SW 1271 (cell line): ENCODE results near the gene DIDO1.
"Not testable (repeated sequence)": the region's sequence is repeated elsewhere in the genome, so short reads cannot be mapped to it uniquely, and the experiment has no call there.

Experiments used
- DNase-seq, 2 experiments: peaks; one replicate each; lab custom pipeline; 2025; lab: John Stamatoyannopoulos, UW

DIDO1 gene

DNA sequence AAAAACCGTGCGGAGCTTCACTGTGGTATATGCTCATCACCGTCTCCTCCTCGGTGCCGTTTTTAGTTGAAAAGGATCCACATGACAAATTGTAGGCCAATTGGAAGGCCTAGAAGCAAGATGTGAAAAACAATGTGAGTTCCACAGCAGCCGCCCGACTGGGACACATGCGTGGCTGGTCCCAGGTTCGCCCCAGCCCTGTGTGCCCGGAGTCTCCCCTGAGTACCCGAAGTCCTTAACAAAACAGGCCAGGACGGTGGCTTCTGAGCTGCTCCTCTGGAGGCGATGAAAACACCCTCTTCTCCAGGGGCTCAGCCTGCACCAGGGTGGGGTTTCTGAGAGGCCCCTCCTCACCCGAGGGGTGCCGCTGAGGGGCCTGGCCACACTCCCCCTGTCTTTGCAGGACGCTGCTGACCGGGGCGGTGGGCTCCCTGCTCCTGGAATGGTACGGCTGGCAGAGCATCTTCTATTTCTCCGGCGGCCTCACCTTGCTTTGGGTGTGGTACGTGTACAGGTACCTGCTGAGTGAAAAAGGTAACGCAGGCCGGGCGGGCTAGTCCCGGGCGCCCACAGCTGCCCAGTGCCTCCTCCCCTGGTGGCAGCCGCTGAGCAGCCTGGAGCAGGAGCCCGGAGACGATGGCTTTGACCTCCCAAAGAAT, 36.0 kb upstream of the DIDO1 start:
- no peak for DNase-seq

DNA sequence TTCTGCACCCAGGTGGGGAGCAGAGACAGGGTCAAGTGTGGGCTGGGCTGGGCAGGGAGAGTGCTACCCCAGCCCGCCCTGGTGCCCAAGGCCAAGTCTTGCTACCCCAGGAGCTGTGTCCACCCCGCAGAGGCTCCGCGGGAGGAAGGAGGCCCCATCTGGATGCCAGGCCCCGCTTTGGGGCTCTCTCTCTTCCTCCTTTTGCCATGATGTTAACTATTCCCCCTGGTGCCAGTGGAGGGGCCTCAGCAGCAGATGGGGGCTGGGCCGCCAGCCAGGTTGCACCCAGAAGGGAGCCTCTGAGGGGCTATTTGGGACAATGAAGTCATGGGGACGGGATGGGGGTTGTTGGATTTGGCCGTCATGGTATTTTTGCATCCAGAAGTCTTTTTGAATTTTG, 35.5 kb upstream of the DIDO1 start:
- DNase-seq, result no peak

DNA sequence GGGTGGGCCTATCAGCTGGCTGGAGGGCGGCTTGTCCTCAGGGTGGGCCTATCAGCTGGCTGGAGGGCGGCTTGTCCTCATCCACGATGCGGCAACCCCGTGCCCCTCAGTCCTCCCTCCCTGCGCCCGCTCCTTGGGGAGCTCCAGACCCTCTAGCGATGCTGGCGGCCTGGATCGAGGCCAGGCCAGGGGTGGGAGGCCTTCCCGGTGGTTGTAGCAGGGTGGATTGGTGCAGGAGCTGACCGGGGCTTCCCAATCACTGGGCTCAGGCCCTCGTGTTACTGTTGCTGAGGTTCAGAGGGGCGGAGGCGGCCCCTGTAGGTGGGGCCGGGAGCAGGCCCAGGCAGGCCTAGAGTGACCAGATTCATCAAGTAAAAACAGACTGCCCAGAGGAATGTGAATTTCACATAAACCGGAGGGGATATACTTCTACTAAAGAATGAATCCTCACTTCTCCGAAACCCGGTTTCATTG, 35.0 kb upstream of the DIDO1 start:
- DNase-seq, result no peak

DNA sequence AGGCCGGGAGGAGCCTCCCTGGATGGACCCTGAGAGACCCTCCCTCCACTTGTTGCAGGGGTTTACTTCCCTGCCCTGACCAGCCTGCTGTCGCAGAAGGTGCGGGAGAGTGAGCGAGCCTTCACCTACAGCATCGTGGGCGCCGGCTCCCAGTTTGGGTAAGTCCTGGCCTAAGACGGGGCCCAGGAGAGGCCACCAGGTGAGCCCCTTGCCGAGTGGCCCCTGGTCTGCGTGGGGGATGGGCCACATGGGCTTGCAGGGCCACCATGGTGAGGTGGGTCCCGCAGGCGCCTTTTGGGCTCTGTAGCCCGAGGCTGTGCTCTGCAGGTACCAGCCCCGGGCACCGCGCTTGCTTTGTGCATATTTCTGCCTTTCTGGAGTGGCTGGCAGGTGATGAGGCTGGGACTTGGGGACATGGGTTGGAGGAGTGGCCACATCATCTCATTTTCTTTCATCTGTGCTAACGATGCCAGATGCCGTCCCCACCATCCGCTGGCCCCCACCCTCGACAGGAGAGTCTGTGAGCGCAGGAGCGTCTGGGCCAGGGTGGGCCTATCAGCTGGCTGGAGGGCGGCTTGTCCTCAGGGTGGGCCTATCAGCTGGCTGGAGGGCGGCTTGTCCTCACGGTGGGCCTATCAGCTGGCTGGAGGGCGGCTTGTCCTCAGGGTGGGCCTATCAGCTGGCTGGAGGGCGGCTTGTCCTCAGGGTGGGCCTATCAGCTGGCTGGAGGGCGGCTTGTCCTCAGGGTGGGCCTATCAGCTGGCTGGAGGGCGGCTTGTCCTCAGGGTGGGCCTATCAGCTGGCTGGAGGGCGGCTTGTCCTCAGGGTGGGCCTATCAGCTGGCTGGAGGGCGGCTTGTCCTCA, 34.4 kb upstream of the DIDO1 start:
- DNase-seq, result not testable (repeated sequence)

DNA sequence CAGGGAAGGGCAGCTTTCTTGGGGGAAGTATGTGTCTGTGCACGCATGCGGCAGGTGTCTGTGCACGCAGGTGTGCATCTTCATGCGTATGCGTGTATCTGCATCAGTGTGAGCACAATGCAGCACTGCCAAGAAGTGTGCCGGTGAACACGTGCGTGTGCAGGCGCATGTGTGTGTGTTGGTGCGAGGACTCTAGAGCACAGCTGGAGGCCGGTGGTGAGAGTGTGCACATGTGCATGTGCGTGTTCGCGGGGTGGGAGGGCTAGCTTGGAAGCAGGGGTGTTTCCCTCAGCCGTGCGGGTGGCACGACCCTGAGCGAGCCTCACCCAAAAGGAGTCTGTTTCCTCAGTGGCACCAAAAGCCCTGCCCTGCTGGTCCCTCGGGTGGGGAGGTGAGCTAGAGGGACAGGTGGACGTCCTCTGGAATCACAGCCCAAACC, 33.7 kb upstream of the DIDO1 start:
- DNase-seq, result no peak

DNA sequence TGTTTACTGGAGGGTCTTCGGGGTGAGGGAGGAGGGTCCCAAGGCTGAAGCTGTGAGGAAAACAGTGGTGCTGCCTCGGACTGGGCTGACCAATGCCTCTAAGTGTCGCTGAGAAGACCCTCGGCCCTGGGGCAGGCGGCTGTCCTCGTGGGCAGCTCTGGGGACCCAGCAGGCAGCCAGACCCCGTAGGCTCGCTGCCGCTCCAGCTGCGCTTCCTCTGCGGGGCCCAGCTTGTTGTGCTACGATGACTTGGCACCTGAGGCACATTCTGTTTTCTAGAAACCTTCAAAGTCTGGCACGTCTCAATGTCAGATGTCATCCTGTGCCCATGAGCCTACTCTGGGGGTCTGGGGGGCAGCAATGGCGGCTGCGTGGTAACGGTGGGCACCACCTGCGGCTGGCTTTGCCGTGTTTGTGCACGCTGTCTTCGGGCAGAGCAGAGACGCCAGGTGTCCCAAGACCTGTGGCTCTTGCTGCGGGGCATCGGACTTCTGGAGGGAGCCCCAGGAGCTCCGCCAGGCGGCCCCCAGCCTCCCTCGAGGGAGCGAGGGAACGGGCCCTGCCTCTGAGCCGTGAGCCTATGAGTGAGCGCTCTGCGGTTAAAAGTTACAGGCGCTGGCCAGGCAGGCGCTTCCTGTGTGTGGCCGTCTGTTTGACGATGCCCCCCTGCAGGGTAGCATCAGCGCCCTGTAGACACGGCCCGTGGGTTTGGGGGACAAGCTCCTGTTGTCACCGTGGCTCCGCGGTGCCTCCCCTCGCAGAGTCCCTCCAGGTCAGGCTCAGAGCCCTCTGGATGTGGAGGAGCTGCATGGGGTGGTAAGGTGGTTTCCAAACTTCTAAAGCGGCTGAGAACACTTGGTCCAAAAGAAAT, 33.0 kb upstream of the DIDO1 start:
- DNase-seq, result no peak

DNA sequence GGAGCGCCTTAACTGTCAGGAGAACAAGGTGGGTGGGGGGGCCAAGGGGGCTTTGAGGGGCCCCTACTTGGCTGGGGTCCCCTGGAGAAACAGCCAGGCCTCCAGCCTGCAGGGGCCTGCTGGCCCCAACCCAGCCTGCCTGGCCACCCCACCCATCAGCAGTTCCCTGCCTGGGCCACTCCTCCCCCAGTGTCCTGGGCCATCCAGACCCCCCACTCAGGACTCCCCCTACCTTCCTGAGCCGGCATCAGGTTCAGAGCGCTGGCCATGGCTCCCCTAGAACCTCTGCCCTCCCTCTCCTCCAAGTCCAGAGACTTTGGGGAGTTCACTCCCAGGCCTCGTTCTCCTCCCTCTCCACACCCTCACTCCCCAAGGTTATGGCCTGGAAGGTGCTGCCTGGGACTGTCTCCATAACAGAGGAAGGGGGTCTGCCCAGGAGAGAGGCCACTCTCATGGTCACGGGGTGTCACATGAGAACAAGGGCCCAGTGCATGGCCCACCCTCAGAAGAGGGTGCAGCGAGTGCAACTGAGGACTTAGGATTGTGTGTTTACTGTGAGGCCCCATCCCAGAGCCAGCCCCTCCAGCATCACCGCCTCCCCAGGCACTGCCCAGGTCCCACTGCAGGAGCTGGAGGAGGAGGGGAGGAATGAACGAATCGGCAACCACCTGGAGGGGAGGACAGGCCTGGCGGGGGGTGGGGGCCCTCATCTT, 32.2 kb upstream of the DIDO1 start:
- no peak for DNase-seq

DNA sequence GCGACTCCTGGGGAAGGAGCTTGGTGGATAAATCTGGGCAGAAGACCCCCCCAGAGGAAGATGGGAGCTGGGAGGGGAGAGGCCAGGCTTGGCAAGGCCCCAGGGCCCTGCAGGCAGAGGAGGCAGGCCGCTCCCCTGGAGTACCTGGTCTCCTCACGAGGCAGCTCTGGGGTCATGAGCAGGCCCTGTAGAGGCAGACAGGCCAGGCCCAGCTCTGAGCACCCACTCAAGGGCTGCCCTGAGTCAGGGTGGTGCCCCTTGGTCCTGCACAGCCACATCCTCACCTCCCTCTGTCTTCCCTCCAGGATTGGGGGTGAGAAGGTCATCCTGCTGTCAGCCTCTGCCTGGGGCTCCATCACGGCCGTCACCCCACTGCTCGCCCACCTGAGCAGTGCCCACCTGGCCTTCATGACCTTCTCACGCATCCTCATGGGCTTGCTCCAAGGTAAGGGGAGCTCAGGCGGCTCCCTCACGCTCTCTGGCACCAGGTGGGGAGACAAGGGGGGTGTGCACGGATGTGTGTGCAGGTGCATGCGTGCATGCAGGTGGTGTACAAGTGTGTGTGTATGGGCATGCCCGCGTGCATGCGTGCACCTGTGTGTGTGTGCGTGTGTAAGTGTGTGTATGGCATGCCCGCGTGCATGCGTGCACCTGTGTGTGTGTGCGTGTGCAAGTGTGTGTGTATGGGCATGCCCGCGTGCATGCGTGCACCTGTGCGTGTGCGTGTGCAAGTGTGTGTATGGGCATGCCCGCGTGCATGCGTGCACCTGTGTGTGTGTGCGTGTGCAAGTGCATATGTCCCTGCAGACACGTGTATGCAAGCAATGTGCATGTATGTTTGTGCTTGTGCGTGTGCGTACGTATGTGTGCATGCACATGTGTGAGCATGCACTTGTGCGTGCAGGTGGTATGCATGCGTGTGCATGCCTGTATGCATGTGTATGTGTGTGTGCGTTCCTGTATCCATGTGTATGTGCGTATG, 31.1 kb upstream of the DIDO1 start:
- DNase-seq, result no peak

DNA sequence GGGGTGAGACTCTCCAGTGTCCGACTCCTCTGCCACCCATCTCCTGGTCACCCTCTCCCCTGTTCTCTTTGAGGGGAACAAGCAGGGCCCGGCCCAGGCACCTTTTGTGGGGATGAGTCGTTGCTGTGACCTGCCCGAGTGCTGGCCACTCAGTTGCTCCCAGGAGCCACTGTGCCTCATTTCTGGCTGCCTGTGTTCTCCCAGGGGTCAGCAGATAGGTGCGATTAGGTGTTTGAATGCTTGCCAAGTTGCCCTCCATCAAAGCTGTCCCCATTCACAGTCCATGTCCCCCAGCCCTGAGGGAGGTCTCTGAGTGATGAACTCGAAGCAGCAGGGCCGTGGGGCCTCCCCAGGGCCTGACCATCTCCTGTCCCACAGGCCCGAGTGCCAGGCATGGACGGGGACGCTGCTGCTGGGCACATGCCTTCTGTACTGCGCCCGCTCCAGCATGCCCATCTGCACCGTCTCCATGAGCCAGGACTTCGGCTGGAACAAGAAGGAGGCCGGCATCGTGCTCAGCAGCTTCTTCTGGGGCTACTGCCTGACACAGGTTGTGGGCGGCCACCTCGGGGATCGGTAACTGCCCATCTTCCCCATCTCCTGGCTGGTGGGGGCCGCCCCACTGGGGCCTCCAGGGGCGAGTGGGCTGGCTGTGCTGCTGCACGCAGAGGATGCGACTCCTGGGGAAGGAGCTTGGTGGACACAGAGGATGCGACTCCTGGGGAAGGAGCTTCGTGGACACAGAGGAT, 30.3 kb upstream of the DIDO1 start:
- no peak for DNase-seq

DNA sequence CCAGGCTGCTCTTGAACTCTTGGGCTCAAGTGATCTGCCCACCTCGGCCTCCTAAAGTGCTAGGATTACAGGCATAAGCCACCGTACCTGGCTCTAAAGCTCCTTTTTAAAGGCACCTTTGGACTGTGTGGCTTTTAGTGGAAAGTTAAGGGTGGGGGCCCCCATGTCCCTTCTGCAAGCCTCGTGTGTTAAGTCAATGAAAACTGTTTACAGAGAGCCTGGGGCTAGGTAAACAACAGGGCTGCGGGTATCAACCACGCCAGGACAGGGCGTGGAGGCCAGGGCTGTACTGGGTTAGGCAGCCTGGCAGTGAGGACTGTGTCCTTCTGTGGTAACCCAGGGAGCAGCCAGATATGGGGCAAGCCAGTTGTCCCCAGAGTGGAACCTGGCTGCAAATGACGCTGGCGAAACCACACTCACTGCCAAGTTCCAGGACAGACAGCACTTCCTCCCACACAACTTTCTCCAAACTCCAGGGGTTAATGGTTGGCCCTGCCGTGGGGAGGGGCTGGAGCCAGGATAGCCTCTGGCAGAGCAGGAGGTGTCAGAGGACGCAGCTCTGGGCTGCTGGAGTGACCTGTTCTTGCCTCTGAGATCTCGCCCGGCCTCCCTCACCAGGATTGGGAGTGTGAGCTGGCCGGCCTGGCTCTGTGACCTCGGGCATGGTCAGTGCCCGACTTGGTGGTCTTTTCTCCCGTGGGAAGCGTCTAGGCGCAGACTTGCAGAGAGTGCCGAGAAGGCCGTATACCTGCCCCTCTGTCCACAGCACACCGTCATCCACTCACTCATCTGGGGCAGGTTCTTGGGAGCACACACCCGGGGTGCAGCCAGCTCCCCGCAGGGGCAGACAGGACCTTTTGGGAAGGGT, 29.4 kb upstream of the DIDO1 start:
- DNase-seq, result no peak

DNA sequence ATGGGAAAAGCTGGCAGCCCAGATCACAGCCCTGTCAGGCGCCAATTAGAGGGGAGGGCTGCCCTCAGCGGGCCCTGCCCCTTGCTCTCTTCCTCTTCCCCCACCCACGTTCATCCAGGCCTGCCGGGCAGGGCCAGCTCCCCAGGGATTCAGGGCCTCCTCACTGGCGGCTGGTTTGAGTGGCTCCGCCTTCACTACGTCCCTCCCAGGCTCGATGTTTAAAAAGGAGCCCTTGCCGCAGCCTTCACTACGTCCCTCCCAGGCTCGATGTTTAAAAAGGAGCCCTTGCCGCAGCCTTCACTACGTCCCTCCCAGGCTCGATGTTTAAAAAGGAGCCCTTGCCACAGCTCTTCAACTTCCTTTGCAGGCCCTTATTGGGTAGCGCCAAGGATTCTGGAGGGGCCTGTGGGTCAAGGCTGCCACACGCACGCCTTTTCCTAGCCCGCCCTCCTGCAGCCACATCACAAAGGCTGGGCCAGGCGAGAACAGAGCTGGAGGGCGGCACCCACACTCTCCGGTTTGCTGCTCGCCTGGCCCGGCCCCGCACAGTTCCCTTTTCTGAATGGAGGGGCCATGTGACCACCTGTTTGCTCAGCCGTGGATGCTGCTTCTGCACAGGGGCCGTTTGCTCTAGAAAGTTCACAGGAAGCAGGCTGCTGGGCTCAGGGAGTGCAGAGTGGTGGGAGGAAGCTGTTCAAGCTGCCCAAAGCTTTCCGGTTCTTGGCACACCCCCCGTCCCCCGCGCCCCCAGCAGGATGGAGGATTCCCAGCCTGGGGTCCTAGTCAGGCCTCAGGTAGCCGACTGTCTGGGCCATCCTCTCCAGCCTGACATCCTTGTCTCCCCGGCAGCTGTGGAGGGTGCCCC, 27.8 kb upstream of the DIDO1 start:
- DNase-seq, result no peak

DNA sequence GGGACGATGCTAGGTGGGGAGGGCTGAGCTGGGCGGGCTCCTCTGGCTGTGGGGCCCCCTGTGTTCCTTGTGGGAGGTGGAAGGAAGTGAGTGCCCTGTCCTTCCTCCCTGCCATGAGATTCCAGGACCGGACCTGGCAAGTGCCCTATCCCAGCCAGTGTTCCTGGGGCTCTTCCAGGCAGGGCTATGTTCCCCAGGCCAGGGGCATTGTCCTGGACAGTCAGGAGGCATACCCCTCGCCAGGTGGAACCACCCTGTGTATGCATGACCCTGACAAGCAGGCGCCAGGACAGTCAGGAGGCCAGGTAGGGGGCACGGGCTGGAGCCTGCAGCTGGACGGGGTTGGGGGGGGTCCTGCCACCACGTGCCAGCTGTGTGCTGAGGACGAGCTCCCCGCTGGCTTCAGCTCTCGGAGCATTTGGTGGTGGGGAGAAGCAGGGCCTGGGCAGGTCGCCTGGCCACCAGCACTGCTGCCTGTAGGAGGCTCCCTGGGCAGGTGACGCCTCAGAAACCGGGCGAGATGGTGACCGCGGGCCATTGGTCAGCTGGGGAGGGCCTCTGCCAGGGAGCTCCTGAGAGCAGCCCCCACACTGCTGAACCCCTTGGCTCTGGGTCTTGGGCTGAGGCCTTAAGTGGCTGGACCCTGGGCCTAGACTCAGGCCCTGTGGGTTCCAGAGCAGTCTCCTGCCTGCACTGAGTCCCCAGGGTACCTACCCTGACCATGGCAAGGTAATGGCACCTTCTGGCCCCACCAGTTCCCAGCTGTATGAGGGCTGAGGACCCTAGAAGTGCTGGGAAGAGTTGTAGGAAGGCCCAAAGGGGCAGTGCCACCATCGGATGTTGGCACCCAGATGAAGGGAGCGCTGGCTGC, 26.9 kb upstream of the DIDO1 start:
- DNase-seq, result no peak

DNA sequence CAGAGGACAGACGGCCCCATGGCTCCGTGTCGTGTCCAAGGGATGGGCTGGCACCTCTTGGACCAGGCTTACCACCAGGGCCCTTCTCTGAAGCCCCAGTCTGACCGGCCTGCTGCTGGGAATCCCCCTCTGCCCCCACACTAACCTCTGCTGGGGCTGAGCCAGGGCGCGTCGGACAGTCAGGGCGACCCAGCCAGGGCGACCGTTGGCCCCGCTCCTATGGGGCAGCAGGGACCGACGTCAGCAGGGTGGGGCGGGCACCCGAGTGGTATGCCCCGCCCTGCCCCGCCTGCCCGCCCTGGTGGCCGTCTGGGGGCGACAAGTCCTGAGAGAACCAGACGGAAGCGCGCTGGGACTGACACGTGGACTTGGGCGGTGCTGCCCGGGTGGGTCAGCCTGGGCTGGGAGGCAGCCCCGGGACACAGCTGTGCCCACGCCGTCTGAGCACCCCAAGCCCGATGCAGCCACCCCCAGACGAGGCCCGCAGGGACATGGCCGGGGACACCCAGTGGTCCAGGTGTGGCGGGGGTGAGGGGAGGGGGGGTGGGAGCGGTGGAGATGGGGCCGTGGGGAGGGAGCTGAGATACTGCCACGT, 26.2 kb upstream of the DIDO1 start, which contains the start of gene SLC17A9:
Gene SLC17A9 (plus strand): TSS at position 337 of the 595 bp plus-strand sequence. CDS start 122 bp downstream, at position 459.
- DNase-seq, result no peak

DNA sequence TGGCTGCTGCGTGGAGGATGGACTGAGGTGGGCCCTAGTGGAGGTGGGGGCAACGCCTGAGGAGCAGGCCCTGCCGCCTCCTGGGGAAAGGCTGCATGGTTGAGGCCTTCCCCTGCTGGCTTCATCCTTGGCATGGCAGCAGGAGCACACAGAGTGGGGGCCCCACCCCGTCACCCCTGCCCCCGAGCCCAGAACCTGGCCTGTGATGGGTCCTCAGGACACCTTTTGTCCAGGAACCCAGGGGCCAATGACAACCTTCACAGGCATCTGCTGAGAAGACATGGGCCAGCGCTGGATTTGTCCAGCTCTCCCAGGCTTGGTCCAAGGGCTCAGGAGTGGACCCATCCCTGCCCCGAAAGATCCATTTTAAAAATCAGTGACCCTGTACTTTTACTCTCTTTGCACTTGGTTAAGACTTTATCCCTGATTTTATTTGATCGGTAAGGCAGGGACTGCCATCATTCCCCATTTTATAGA, 25.6 kb upstream of the DIDO1 start:
- DNase-seq, result no peak

DNA sequence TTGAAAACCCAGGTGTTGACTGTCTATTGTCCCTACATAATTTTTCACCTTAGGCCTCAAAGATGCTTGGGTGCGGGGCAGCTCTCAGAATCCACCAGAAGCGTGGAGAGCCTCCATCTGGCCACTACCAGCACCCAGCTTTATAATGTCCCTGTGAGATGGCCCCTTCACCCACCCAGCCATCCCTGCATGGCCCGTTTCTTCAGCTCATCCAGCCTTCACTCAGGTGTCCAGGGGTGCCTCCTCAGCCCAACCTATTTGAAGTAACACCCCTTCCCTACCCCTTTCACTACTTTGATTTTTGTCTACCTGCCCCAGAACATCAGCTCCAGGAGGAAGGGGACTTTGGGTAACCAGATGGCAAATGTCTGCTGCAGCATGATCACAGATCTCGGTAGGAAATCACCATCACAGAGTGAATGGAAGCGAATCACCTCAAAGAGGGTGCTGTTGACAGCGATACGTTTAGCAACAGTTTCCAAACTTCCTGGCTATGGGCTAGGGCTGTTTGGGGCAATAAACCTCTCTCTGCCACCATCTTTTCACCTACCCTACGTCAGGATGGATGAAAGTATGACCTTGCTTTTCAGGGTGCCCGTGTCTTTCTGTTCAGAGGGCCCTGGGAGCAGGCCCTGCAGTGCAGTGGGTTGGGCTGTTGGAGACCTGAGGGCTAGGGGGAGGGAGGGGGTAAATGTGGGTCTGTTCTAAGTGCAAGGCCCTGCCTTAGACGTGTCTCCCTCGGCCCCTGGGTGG, 25.0 kb upstream of the DIDO1 start:
- no peak for DNase-seq
